NCI-H146 (cell line): ENCODE measurements around the gene PALLD.
"Not testable (repeated sequence)": the region's sequence is repeated elsewhere in the genome, so short reads cannot be mapped to it uniquely, and the experiment has no call there.

Experiments
- DNase-seq: peaks from one replicate; lab custom pipeline; 2025; lab: John Stamatoyannopoulos, UW

PALLD gene

GRCh38 chr4:168796362-168797106, 299.7 kb downstream of the PALLD start:
- DNase-seq: no peak

GRCh38 chr4:168797194-168797593, 300.3 kb downstream of the PALLD start:
- no peak for DNase-seq

- no peak for DNase-seq
These were observed 301.0 kb downstream of the PALLD start for GRCh38 chr4:168797738-168798375.

DNA sequence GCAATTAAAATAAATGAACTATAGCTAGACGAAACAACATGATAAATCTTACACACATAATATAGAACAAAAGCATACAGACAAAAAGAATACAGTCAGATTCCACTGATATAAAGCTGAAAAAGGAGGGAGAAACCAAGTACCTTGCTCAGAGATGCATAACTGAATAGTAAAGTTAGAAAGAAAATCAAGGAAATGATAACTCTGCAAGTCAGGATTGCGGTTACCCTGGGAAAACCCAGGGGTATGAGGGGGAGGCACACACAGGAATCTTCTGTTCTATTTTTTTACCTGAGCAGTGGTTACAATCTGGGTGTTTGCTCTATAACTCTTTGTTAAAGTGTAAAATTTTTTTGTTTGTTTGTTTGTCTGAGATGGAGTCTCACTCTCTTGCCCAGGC, 304.1 kb downstream of the PALLD start:
- no peak for DNase-seq

DNA sequence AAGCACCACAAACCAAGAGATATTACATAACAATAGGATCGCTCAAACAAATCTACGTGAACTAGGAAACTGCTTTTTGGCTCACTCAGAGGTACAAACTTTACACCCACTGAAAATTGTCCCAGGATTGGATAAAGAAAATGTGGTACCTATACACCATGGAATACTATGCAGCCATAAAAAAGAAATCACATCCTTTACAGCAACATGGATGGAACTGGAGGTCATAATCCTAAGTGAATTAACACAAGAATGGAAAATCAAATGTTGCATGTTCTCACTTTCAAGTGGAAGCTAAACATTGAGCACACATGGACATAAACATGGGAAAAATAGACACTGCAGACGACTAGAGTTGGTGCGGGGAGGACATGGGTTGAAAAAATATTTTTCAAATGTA, 305.4 kb downstream of the PALLD start:
- no peak for DNase-seq

DNA sequence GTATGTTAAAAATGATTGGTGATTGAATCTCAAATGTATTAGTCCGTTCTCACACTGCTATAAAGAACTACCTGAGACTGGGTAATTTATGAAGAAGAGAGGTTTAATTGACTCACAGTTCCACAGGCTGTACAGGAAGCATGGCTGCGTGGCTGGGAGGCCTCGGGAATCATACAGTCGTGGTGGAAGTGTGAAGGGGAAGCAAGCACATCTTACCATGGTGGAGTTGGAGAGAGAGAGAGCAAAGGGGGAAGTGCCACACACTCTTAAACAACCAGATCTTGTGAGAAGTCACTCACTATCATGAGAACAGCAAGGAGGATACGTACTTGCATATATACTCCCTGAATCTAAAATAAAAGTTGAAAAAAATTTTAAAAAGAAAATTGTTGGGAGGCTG, 306.2 kb downstream of the PALLD start:
- not testable (repeated sequence) for DNase-seq

GRCh38 chr4:168803732-168804131, 306.9 kb downstream of the PALLD start:
- DNase-seq: no peak

GRCh38 chr4:168804146-168804545, 307.3 kb downstream of the PALLD start:
- DNase-seq: no peak

GRCh38 chr4:168805341-168805740, 308.5 kb downstream of the PALLD start:
- no peak for DNase-seq

DNA sequence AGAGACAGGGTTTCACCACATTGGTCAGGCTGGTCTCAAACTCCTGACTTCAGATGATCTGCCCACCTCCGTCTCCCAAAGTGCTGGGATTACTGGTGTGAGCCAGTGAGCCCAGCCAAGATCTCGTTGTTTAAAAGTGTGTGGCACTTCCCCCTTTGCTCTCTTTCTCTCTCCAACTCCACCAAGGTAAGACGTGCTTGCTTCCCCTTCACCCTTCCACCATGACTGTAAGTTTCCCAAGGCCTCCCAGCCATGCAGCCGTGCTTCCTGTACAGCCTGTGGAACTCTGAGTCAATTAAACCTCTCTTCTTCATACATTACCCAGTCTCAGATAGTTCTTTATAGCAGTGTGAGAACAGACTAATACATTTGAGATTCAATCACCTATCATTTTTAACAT, 309.4 kb downstream of the PALLD start:
- DNase-seq: not testable (repeated sequence)

- DNase-seq: no peak
These were observed 314.4 kb downstream of the PALLD start for GRCh38 chr4:168811207-168811606.

- no peak for DNase-seq
These were observed 315.2 kb downstream of the PALLD start for GRCh38 chr4:168811786-168812651.

DNA sequence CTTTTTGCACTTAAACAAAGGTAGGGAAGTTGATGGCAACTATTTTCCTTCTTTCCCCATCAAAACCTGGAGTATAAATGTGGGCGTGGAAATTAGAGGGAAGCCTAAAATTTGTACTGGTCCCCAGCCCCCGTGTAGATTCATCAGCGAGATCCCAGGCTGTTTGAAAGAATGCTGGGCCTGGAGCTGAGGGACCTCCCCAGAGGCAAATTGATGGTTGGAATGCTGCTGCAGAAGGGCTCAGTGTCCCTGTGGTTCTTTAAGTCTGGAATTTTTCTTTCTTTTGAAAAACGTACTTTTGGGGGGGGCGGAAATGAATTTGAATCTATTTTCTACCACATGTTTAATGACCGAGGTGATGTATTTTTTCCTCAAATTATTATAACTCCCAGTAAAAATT, 316.0 kb downstream of the PALLD start:
- no peak for DNase-seq

- DNase-seq: no peak
These were observed 317.0 kb downstream of the PALLD start for GRCh38 chr4:168813890-168814289.

GRCh38 chr4:168815379-168816345, 318.8 kb downstream of the PALLD start:
- no peak for DNase-seq

DNA sequence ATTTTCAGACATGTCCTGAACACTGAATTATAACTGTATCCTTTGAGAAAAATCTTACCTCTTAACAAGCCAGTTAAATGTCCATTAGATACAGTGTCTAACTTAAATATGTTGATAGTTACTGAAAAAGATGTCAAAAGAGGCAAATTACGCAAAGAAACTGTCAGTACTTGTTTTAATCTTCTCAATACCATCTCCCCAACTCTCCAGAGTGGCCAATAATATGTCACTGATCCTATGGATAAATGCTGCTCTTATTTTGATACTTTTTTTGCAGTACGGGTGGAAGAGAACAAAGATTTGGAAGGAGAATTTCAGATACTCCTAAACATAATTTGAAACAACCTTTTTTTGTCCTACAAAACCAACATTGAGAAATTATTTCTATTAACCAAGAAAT, 320.5 kb downstream of the PALLD start:
- no peak for DNase-seq

DNA sequence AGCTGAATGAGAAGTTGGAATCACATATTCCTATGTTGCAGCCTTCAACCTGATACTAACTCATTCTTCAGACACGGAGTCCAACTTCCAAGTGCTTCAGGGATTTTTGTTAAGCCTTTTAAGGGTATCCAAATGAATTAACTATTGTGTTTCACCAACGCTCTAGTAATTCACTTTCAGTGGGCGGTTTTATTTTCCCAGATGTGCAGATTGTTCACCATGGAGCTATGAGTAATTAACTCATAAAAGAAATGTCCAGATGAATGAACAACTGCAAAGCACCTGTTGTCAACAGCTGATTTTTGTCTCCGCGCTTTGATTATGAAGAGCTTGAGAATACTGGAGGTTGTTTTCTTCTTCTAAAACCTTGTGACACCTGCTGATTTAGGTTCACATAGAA, 325.6 kb downstream of the PALLD start:
- no peak for DNase-seq

DNA sequence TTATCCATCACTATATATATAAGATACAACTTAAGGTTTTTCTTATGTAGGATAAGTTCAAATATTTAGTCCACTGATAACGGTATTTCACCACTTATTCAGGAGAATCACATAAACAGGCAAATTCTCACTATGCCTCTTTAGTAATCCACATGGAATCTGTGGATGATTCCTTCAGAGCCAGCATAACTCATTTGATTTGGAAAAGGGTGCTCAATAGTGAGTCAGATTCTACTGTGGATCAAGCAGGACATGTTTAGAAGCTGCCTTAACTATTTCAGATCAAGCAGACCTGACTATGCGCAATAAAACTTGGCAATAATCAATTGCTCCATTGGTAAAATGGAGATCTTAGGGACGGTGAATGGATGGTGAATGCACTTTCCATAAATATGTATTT, 329.1 kb downstream of the PALLD start:
- DNase-seq: no peak

DNA sequence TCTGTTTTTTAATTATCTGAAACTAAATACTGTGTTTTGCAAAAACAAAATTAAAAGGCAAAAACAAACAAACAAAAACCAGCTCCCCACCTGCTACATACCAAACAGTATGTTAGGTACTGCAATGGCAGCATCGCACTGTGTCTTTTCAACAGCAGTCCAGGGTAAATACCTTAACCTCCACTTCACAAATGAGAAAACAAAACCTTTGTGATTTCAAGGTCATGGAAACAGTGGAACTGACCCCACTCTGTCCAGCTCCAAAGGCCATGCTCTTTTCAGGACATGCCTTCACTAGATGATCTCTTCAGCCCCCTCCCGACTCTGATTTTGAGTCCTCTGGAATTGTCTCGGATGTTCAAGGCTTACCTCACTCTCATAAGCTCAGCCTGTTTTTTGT, 329.8 kb downstream of the PALLD start:
- no peak for DNase-seq

- DNase-seq: no peak
These were observed 334.1 kb downstream of the PALLD start for GRCh38 chr4:168830777-168831512.

- no peak for DNase-seq
These were observed 334.7 kb downstream of the PALLD start for GRCh38 chr4:168831585-168831918.
